Activated B cell treated with CpG ODN at 0.5 μM for 24 hours (primary cell): ENCODE data around the gene LARP6. TPM values are rescaled to one million over a fixed set of nuclear protein-coding genes. Genes with fewer than 3 reads are reported as not detected.

ENCODE experiments used
- ATAC-seq: fragments of 200-7000 bp; cut with Tn5 transposase; one replicate; pipeline ENCODE4 v1.10.0; 2021; ENCODE audit warnings: low read depth, mild to moderate bottlenecking, moderate library complexity
- CTCF ChIA-PET: fragments of 350-600 bp; sonication (Branson Sonifier 250); formaldehyde crosslinking; loops from one replicate; lab custom pipeline; 2021; ENCODE audit warnings: antibody characterized with exemption; lab: Charles Lee
- POLR2A ChIA-PET: fragments of 350-600 bp; sonication (Branson Sonifier 250); formaldehyde crosslinking; loops from one replicate; lab custom pipeline; 2021; ENCODE audit warnings: antibody characterized with exemption; lab: Charles Lee
- DNase-seq: peaks from one replicate; pipeline ENCODE4 v3.0.0; 2022
- H3K27ac Mint-ChIP-seq: one replicate; pipeline ENCODE4 v1.8.0; 2020; ENCODE audit warnings: mixed read lengths
- H3K27me3 Mint-ChIP-seq: one replicate; pipeline ENCODE4 v1.8.0; 2021; ENCODE audit warnings: mixed read lengths
- H3K36me3 Mint-ChIP-seq: one replicate; pipeline ENCODE4 v1.8.0; 2021; ENCODE audit warnings: low read depth, mixed read lengths
- H3K4me1 Mint-ChIP-seq: one replicate; pipeline ENCODE4 v1.8.0; 2021; ENCODE audit warnings: mixed read lengths
- H3K4me3 Mint-ChIP-seq: one replicate; pipeline ENCODE4 v1.8.0; 2020; ENCODE audit warnings: mild to moderate bottlenecking, mixed read lengths
- H3K9me3 Mint-ChIP-seq: one replicate; pipeline ENCODE4 v1.8.0; 2020; ENCODE audit warnings: mixed read lengths
- CTCF ChIP-seq: fragments of 200-600 bp; IDR thresholded peaks from one replicate; pipeline ENCODE4 v1.8.0; 2022; ENCODE audit warnings: antibody characterized with exemption, mild to moderate bottlenecking
- intact Hi-C: fragments of 100-400 bp; cut with micrococcal nuclease; formaldehyde crosslinking; loops from one replicate; pipeline ENCODE4 v1.15.1; 2024
- total RNA-seq: library from RNA; stranded (reverse); gene quantifications from 2 replicates; pipeline ENCODE4 v1.2.3, GENCODE V29; 2022

LARP6 gene
- total RNA-seq, 1 donor from 2014 or later, result not detected

GRCh38 chr15:70853318-70853972, 512 bp downstream of the LARP6 start:
- Mint-ChIP-seq H3K27me3 (peaks cover 50% of the 10 kb centered on the region), H3K27ac (no peak overlapping the region), H3K4me1 (peaks cover 11% of the 10 kb centered on the region), H3K4me3 (peak overlapping the region; percentile 60), H3K9me3 (no peaks in the 10 kb centered on the region), H3K36me3 (no peaks in the 10 kb centered on the region)
- ChIA-PET CTCF (no interaction called here), POLR2A (no interaction called here)
- peak; percentile 45 for ATAC-seq
- no peak for TF ChIP-seq CTCF
- DNase-seq, result no peak
- intact Hi-C loops, result no loop called here

- Mint-ChIP-seq H3K27me3 (peaks cover 56% of the 10 kb centered on the region), H3K27ac (no peak overlapping the region), H3K4me3 (peak overlapping the region; percentile 60), H3K36me3 (no peaks in the 10 kb centered on the region), H3K9me3 (no peaks in the 10 kb centered on the region), H3K4me1 (peaks cover 11% of the 10 kb centered on the region)
- no peak for TF ChIP-seq CTCF
- POLR2A ChIA-PET, result no interaction called here
- DNase-seq (no peak), ATAC-seq (no peak)
- CTCF ChIA-PET, result no interaction called here
- intact Hi-C loops, result no loop called here
Observed at GRCh38 chr15:70852501-70853317, 1.2 kb downstream of the LARP6 start.

- ATAC-seq, result no peak
- Mint-ChIP-seq H3K4me3 (no peak overlapping the region), H3K36me3 (no peaks in the 10 kb centered on the region), H3K9me3 (no peaks in the 10 kb centered on the region), H3K27ac (no peak overlapping the region), H3K4me1 (peaks cover 11% of the 10 kb centered on the region), H3K27me3 (peaks cover 57% of the 10 kb centered on the region)
- no peak for DNase-seq
- ChIA-PET POLR2A (no interaction called here), CTCF (no interaction called here)
- intact Hi-C loops, result no loop called here
- TF ChIP-seq CTCF, result no peak
Observed at GRCh38 chr15:70851889-70852288, 2.1 kb downstream of the LARP6 start.

- no peak overlapping the region for H3K4me3 Mint-ChIP-seq
- no peaks in the 10 kb centered on the region for H3K4me1 Mint-ChIP-seq
- CTCF ChIA-PET, result no interaction called here
- POLR2A ChIA-PET, result no interaction called here
- H3K36me3 Mint-ChIP-seq, result no peaks in the 10 kb centered on the region
- DNase-seq, result no peak
- peaks cover 3% of the 10 kb centered on the region for H3K9me3 Mint-ChIP-seq
- H3K27me3 Mint-ChIP-seq, result peaks cover 32% of the 10 kb centered on the region
- H3K27ac Mint-ChIP-seq, result no peak overlapping the region
- TF ChIP-seq CTCF, result no peak
- intact Hi-C loops, result no loop called here
- ATAC-seq, result no peak
Observed at GRCh38 chr15:70845602-70846360, 8.2 kb downstream of the LARP6 start.

GRCh38 chr15:70837476-70837875, 16.5 kb downstream of the LARP6 start:
- Mint-ChIP-seq H3K27ac (no peak overlapping the region), H3K36me3 (no peaks in the 10 kb centered on the region), H3K9me3 (peaks cover 3% of the 10 kb centered on the region), H3K4me3 (no peak overlapping the region), H3K4me1 (no peaks in the 10 kb centered on the region), H3K27me3 (peaks cover 8% of the 10 kb centered on the region)
- CTCF ChIA-PET, result no interaction called here
- DNase-seq (no peak), ATAC-seq (no peak)
- POLR2A ChIA-PET, result no interaction called here
- TF ChIP-seq CTCF, result no peak
- intact Hi-C loops, result no loop called here
